Ectodermal cell (in vitro differentiated cells): ENCODE results near the gene NFIB.
A peak's percentile ranks its signal among the peaks of the same experiment; 100 is the strongest.

Experiments used
- H3K27ac ChIP-seq: 2 replicates; pipeline ENCODE4 v1.7.0; 2013; ENCODE audit warnings: mild to moderate bottlenecking, low read depth, low read length; ENCODE audit not compliant: insufficient read depth, poor library complexity, severe bottlenecking
- H3K27me3 ChIP-seq: 2 replicates; pipeline ENCODE4 v1.7.0; 2013; ENCODE audit warnings: mild to moderate bottlenecking, low read length; ENCODE audit not compliant: insufficient read depth, control insufficient read depth, poor library complexity, severe bottlenecking
- H3K36me3 ChIP-seq: one replicate; pipeline ENCODE4 v1.7.0; 2013; ENCODE audit warnings: low read length; ENCODE audit not compliant: control insufficient read depth, insufficient read depth
- H3K4me1 ChIP-seq: one replicate; pipeline ENCODE4 v1.7.0; 2013; ENCODE audit warnings: low read length; ENCODE audit not compliant: control insufficient read depth, insufficient read depth
- H3K4me3 ChIP-seq: 2 replicates; pipeline ENCODE4 v1.7.0; 2013; ENCODE audit warnings: low read depth, low read length, control low read depth; ENCODE audit not compliant: insufficient read depth
- H3K9me3 ChIP-seq: 2 replicates; pipeline ENCODE4 v1.7.0; 2013; ENCODE audit warnings: mild to moderate bottlenecking, low read length, moderate library complexity; ENCODE audit not compliant: control insufficient read depth
- WGBS, 2 experiments: methylation state at CpG; one replicate each; pipeline ENCODE4 v1.1.7; 2013; ENCODE audit warnings: missing lambda C conversion rate in 2 of 2; 5-methylcytosine and 5-hydroxymethylcytosine counted together

The NFIB gene

GRCh38 chr9:14314424-14314928, 535 bp upstream of the NFIB start:
- H3K4me3 ChIP-seq: peak overlapping the region; percentile 56
- no peaks in the 10 kb centered on the region for H3K9me3 ChIP-seq
- H3K27ac ChIP-seq: no peak overlapping the region
- H3K36me3 ChIP-seq: no peaks in the 10 kb centered on the region
- H3K4me1 ChIP-seq: peaks cover 9% of the 10 kb centered on the region
- peaks cover 81% of the 10 kb centered on the region for H3K27me3 ChIP-seq
- 0% methylated on average over 21 of the region's 21 CpGs for WGBS, 2 experiments

GRCh38 chr9:14313378-14313940, 482 bp downstream of the NFIB start:
- H3K9me3 ChIP-seq: no peaks in the 10 kb centered on the region
- peak overlapping the region; percentile 29 for H3K4me3 ChIP-seq
- no peak overlapping the region for H3K27ac ChIP-seq
- 0 to 1% methylated on average over 33 of the region's 33 CpGs for WGBS, 2 experiments
- peaks cover 9% of the 10 kb centered on the region for H3K4me1 ChIP-seq
- H3K27me3 ChIP-seq: peaks cover 71% of the 10 kb centered on the region
- H3K36me3 ChIP-seq: no peaks in the 10 kb centered on the region

- Histone ChIP-seq H3K27me3 (peaks cover 65% of the 10 kb centered on the region), H3K4me3 (peak overlapping the region; percentile 29), H3K4me1 (peaks cover 9% of the 10 kb centered on the region), H3K27ac (no peak overlapping the region), H3K9me3 (no peaks in the 10 kb centered on the region), H3K36me3 (no peaks in the 10 kb centered on the region)
- WGBS, 2 experiments: 0% methylated on average over 56 of the region's 56 CpGs
Measured at GRCh38 chr9:14312719-14313377, 1.1 kb downstream of the NFIB start.

- no peak overlapping the region for H3K27ac ChIP-seq
- H3K9me3 ChIP-seq: no peaks in the 10 kb centered on the region
- WGBS, 2 experiments: 24 to 26% methylated on average over 7 to 10 of the region's 10 CpGs
- H3K27me3 ChIP-seq: peaks cover 58% of the 10 kb centered on the region
- H3K4me1 ChIP-seq: peaks cover 9% of the 10 kb centered on the region
- no peaks in the 10 kb centered on the region for H3K36me3 ChIP-seq
- H3K4me3 ChIP-seq: no peak overlapping the region
Measured at GRCh38 chr9:14311956-14312685, 1.8 kb downstream of the NFIB start.

GRCh38 chr9:14311171-14311949, 2.6 kb downstream of the NFIB start:
- no peaks in the 10 kb centered on the region for H3K9me3 ChIP-seq
- 85 to 100% methylated on average over 1 to 2 of the region's 2 CpGs for WGBS, 2 experiments
- H3K27ac ChIP-seq: no peak overlapping the region
- H3K4me1 ChIP-seq: peaks cover 5% of the 10 kb centered on the region
- H3K36me3 ChIP-seq: no peaks in the 10 kb centered on the region
- H3K4me3 ChIP-seq: no peak overlapping the region
- H3K27me3 ChIP-seq: peaks cover 50% of the 10 kb centered on the region

GRCh38 chr9:14310311-14310710, 3.6 kb downstream of the NFIB start:
- Histone ChIP-seq H3K27ac (no peak overlapping the region), H3K9me3 (no peaks in the 10 kb centered on the region), H3K36me3 (no peaks in the 10 kb centered on the region), H3K4me3 (no peak overlapping the region), H3K4me1 (no peaks in the 10 kb centered on the region), H3K27me3 (peaks cover 41% of the 10 kb centered on the region)
- 88 to 93% methylated on average over 2 of the region's 2 CpGs for WGBS, 2 experiments

- Histone ChIP-seq H3K27ac (no peak overlapping the region), H3K4me3 (no peak overlapping the region)
- WGBS, 2 experiments: 75 to 78% methylated on average over 2 of the region's 2 CpGs
Measured at GRCh38 chr9:14309403-14309802, 4.5 kb downstream of the NFIB start.

GRCh38 chr9:14308853-14309145, 5.1 kb downstream of the NFIB start:
- no peaks in the 10 kb centered on the region for H3K4me1 ChIP-seq
- no peak overlapping the region for H3K27ac ChIP-seq
- H3K4me3 ChIP-seq: no peak overlapping the region
- peaks cover 27% of the 10 kb centered on the region for H3K27me3 ChIP-seq
- 90 to 95% methylated on average over 5 to 6 of the region's 6 CpGs for WGBS, 2 experiments
- no peaks in the 10 kb centered on the region for H3K9me3 ChIP-seq
- no peaks in the 10 kb centered on the region for H3K36me3 ChIP-seq

More at GRCh38 chr9:14309403-14309802, 4.5 kb downstream of the NFIB start:
- Histone ChIP-seq H3K36me3 (no peaks in the 10 kb centered on the region), H3K27me3 (peaks cover 33% of the 10 kb centered on the region), H3K4me1 (no peaks in the 10 kb centered on the region), H3K9me3 (no peaks in the 10 kb centered on the region)

- 90 to 94% methylated on average over 9 of the region's 9 CpGs for WGBS, 2 experiments
- Histone ChIP-seq H3K27me3 (peaks cover 21% of the 10 kb centered on the region), H3K36me3 (no peaks in the 10 kb centered on the region), H3K4me3 (no peak overlapping the region), H3K27ac (no peak overlapping the region), H3K4me1 (no peaks in the 10 kb centered on the region), H3K9me3 (no peaks in the 10 kb centered on the region)
Measured at GRCh38 chr9:14307989-14308852, 5.7 kb downstream of the NFIB start.
